ENCODE data around the gene SH3RF1.

Gene SH3RF1

DNA sequence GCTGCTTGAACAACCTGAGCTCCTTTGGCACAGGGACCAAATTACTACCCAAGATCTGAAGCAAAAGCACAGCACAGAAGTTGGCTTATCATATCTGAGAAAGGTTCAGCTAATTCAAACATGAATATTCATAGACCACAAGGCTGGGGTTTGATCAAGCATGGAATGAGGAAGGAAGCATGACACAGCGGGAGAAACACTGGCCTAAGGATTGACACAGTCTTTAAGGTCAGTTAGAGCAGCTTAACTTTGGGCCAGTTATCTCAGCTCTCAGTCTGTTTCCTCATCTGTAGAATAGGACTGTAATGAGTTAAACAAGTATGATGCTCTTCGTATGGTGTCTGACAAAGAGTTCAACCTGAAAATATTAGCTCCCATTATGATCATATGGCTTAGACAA is 172.2 kb downstream of the SH3RF1 start:
- no peak for DNase-seq

- DNase-seq = no peak
These were observed 172.7 kb downstream of the SH3RF1 start for GRCh38 chr4:169098054-169098497.

DNA sequence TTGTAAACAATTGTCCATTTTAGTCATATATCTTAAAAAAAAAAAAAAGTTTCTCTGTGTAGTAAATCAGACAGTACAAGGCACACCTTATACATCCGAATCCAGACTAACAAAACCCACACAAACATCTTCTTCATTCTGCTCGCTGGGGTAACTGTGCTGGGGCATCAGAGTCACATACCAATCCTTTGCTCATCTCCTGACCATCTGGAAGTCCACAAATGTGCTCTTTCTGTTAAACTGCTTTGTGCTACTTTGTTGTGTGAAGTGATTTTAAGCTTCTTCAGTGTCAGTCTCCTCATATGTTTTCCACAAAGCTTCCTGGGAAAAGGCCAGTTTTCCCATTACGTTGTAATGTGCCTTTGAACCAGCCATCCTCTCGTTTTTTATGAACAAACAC is 174.5 kb downstream of the SH3RF1 start:
- DNase-seq = no peak

DNA sequence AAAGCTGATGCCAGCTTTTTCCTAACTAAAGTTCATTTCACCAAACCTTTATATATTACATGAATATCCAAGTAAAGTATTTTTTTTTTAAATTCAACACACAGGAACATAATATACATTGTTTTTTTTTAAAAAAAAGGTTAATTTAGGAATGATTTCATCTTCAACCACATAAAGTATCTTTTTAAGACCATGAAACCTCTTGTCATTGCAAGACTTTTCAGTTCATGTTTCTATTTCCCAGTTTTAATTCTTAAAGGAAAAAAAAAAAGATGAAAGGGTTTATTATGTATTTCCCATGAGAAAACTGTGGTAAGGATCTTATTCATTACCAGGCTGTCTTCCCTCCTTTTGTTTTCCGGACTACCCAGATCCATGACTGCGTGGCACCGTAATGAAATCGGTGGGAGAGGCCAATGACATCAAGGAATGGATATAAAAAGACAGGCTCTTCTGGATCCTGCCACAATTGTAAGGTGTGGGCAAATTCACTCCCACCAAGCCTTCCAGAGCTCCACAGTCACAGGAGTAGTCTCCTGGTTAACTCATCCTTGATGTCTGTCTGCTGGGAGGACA is 176.0 kb downstream of the SH3RF1 start:
- no peak for DNase-seq

DNA sequence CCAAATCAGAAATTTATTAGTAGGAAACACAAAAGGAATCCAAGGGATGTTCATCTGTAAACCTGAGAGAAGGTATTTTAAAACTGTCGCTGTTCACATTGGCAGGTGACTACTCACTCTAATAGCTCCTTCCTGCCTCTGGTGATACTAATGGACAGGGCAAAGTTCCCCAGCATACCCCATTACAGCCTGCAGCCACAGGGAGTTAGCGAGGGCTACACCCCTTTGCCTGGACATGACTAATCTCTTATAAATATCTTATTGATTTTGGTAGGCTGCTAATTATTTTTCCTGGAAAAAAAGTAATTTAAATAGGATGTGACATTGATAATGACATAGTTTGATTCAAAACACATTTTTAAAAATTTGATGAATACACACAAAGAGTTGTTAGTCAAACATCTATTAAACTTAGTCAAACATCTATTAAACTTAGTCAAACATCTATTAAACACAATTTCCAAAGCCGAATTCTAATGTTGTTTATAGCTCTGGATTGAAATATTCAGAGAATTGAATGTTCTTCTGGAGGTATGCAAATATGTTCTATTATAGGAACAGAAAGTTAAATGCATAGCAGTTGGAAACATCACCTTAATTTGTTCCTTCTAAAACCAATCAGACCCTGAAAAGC is 177.8 kb downstream of the SH3RF1 start:
- DNase-seq = no peak

- no peak for DNase-seq
These were observed 180.1 kb downstream of the SH3RF1 start for GRCh38 chr4:169090484-169091215.

DNA sequence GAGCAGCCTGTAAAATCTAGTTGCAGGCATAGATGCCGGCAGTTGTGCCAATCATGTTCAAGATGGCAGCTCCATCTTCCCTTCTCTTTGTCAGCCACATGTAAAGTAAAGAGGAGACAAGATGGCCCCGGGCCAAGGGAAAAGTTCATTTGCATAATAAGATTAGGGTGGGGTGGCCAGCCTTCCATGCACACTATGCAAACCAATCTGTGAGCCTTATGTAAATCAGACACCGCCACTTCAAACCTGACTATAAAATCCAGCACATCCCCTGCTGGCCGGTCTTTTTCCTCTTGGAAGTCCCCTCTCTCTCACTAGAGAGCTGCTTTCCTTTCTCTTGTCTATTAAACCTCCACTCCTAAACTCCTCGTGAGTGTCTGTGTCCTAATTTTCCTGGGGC is 181.8 kb downstream of the SH3RF1 start:
- DNase-seq = no peak

- DNase-seq = no peak
These were observed 185.8 kb downstream of the SH3RF1 start for GRCh38 chr4:169084954-169085353.

- peak; percentile 69 for DNase-seq
These were observed 189.8 kb downstream of the SH3RF1 start for GRCh38 chr4:169080981-169081380.

- DNase-seq = peak; percentile 76
These were observed 190.6 kb downstream of the SH3RF1 start for GRCh38 chr4:169079942-169080827.

DNA sequence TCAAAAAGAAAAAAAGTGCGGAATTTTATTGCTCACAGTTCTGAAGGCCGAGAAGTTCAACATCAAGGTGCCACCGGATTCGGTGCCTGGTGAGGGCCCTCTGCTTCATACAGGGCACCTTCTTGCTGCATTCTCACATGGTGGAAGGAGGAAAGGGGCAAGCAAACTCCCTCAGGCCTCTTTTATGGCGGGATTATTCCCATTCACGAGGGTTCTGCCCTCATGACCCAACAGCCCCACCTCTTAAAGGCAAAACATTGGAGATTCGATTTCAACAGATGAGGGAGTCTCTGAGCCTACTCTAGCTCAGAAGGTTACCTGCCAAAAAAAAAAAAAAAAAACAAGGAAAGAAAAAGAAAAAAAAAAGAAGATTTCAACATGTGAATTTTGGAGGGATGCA is 196.6 kb downstream of the SH3RF1 start:
- DNase-seq = no peak

DNA sequence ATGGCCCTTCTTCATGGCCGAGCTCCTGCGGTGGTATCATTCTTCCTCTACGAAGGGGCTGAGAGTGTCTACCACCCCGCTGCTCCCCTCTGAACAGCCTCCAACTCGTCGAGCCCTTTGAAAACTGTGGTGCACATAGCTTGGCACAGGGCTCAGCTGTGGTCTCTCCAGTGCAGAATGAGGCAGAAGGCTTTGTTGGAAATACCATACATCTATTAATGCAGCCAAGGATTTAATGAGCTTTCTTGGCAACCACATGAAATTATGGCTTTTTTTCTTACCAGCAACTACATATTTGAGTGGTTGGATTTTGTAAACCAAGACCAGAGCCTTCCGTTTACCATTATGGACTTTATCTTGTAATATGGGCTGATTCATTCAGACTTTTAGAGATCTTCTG is 199.0 kb downstream of the SH3RF1 start:
- DNase-seq = no peak

- DNase-seq = no peak
These were observed 199.9 kb downstream of the SH3RF1 start for GRCh38 chr4:169070895-169071218.

- DNase-seq = peak; percentile 62
These were observed 200.5 kb downstream of the SH3RF1 start for GRCh38 chr4:169070071-169070894.

DNA sequence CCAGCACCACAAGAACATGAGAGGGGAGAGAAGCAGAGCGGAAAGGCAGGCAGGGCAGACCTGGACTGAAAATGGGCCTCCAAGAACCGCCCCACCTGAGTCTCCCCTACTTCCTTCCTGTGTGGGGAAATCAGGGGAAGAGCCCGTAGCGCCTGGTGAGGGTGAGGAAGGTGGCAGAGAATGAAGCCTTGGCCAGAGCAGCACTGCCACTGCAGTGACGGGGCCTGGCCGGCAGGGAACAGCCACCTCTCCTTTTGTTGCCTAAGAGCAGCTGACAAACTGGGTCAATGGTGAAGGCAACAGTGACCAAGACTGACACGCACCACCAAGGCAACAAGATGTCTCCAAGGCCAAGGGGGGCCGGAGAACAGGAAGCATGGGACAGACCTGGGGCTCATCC is 202.3 kb downstream of the SH3RF1 start:
- no peak for DNase-seq

DNA sequence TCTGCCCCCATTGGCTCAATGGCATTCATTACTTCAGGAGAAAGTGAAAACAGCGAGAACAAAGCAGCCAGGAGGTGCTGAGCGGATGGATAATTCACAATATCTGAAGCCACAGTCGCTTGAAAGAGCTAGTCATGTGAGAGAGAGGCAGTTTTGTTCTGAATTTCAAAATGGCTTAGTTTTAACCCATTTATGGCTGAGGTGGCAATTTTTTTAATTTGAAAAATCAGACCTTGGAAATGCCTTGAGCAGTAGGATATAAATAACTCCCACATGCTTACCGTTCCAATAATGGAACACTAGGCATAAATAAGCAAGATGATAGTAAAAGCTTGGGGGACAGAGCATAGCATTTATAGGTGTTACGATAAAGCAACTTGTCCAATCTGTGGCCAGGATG is 203.8 kb downstream of the SH3RF1 start:
- DNase-seq = no peak

- peak; percentile 64 for DNase-seq
These were observed 206.5 kb downstream of the SH3RF1 start for GRCh38 chr4:169064296-169064695.

GRCh38 chr4:169063441-169063840 is 207.3 kb downstream of the SH3RF1 start:
- DNase-seq = no peak

GRCh38 chr4:169062897-169063244 is 207.9 kb downstream of the SH3RF1 start:
- no peak for DNase-seq

GRCh38 chr4:169061386-169061785 is 209.4 kb downstream of the SH3RF1 start:
- no peak for DNase-seq

- DNase-seq = no peak
These were observed 210.2 kb downstream of the SH3RF1 start for GRCh38 chr4:169060391-169061091.

Measured in right hindlimb (tissue), 1 donor.